ENCODE data around the gene LRIT1. TPM values are rescaled to one million over a fixed set of nuclear protein-coding genes. Genes with fewer than 3 reads are reported as not detected.

LRIT1 gene
- total and polyA plus RNA-seq, 5 experiments from 2014 or later, result not detected

DNA sequence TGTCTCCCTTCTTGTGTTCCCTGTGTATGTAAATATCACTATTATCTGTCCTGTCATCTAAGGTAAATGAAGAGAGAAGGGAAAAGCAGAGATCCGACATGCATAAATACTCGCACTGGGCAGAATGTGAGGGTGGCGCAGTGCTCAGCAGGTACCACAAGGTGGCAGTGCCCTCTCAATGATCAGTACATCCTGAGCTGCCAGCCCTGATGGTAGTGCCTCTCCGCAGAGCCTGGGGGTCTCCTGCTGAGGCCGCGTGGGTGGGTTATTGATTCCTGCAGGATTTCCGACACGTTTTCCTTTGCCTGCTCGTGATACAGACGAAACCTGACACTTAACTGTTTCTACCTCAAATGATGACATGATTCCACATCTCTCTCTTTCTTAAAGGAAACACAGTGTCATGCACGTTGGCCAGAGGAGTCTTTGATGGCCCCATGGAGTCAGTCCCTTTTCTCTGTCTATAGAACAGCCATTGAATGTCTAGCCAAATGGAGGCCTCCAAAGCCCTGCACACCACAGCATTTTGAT lies 23.3 kb upstream of the LRIT1 start:
- Mint-ChIP-seq H3K4me1 (peaks cover 7 to 17% (median 8%) of the 10 kb centered on the region in 4 donors), H3K27ac (peak overlapping the region in 2 of 10 donors; percentile 4 to 5), H3K4me3 (no peak overlapping the region), H3K27me3 (peaks cover 12 to 34% (median 21%) of the 10 kb centered on the region in 5 donors), H3K9me3 (no peaks in the 10 kb centered on the region), H3K36me3 (no peaks in the 10 kb centered on the region)
- DNase-seq (peak; percentile 42 to 78 (median 65)), ATAC-seq (peak; percentile 96 to 99)
- POLR2A ChIA-PET, result no interaction called here

DNA sequence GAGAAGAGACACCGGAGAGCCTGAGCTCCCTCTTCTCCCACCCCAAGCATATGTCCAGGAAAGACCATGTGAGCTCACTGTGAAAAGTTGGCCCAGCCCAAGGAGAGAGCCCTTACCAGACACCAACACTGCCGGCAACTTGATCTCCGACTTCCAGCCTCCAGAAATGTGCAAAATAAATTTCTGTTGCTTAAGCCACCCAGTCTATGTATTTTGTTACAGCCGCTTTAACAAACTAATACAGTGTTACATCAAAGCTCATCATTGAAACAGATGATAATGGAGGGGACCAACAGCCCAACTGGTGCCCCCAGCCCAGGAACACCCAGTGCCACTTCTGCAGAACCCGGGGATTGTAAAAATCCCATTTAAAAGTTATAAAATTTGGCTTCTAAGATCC lies 22.4 kb upstream of the LRIT1 start:
- POLR2A ChIA-PET, result interaction anchor here (1.2 kb wide), 1 partner anchor 273 kb away, joined by 3 read pairs; no protein-coding TSS in a partner anchor
- peaks cover 14 to 34% (median 25%) of the 10 kb centered on the region in 5 donors for H3K27me3 Mint-ChIP-seq
- H3K27ac Mint-ChIP-seq, result no peak overlapping the region
- H3K4me1 Mint-ChIP-seq, result peaks cover 7 to 17% (median 8%) of the 10 kb centered on the region in 4 donors
- H3K36me3 Mint-ChIP-seq, result no peaks in the 10 kb centered on the region
- DNase-seq (no peak), ATAC-seq (no peak)
- no peak overlapping the region for H3K4me3 Mint-ChIP-seq
- H3K9me3 Mint-ChIP-seq, result no peaks in the 10 kb centered on the region

DNA sequence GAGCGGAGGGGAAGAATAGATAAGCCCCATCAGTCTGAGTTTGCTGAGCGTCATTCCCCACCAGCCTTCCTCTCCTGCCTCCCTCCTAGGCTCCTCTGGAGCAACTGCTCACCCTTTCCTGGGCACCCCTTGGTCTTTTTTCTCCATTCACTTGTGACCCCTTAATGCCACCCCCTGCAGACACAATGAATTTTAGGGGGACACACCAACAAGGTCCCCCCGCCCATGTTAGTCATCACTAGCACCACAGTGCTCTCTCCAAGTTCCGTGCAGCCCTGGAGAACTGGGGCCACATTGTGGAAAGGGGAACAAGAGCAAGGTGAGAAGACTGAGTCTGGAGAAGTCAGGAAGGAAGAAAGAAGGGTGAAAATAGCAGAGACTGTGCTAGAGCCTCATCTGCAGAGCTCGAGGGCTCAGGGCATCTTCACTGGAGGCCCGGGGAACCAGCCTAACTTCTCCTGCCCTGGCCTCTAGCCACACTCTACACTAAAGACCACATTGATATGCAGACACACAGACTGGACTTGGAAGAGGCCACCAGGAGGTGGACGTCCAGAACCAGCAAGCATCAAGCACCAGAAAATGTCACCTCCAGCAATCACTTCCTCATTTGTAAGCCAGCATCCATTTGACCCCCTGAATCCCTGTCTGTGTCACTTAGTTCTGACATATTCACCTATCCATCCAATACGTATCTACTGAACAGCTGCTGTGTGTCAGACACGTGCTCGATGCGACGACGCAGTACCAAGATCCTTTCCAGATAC lies 21.0 kb upstream of the LRIT1 start:
- POLR2A ChIA-PET, result interaction anchor here (1.2 kb wide), 1 partner anchor 275 kb away, joined by 3 read pairs; no protein-coding TSS in a partner anchor
- Mint-ChIP-seq H3K27me3 (peaks cover 18 to 46% (median 26%) of the 10 kb centered on the region in 5 donors), H3K4me3 (no peak overlapping the region), H3K4me1 (peaks cover 2 to 10% (median 5%) of the 10 kb centered on the region in 4 donors), H3K9me3 (no peaks in the 10 kb centered on the region), H3K27ac (peak overlapping the region in 1 of 10 donors; percentile 61), H3K36me3 (no peaks in the 10 kb centered on the region)
- no peak for ATAC-seq
- no peak for DNase-seq

DNA sequence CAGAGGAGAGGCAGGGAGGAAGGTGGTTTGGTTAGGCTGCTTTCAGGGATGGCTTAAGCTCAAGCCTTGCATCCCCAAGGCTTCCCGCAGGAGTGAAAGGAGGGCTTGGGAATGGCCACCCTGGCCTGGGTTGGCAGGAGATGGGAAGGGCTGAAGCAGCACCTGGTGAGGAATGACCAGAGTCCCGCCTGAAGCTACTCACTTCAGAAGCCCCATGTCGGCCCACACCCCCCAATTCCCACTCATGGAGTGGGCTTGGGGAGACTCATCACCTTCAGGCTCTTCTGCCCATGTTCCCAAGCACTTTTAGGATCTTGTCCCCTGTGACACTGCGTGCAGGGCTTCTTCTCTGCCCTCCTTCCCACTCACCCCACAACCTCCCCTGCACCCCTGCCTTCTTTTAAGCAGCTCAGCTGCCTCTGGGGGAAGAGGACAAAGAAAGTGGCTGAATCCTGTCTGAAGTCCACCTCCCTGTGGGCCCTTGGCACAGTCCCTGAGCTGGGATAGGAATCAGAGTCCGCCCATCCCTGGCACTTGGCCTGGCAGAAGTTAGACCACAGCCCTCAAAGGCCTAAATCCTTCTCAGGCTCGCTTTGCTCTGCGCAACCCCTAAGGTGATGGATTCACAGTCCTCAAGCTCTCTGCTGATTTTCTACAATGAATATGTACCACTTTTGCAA lies 20.0 kb upstream of the LRIT1 start:
- Mint-ChIP-seq H3K9me3 (no peaks in the 10 kb centered on the region), H3K36me3 (no peaks in the 10 kb centered on the region), H3K27me3 (peaks cover 18 to 53% (median 29%) of the 10 kb centered on the region in 5 donors), H3K4me1 (peaks cover 6 to 11% (median 8%) of the 10 kb centered on the region in 4 donors), H3K4me3 (no peak overlapping the region), H3K27ac (no peak overlapping the region)
- ATAC-seq, result no peak
- POLR2A ChIA-PET, result no interaction called here
- no peak for DNase-seq

DNA sequence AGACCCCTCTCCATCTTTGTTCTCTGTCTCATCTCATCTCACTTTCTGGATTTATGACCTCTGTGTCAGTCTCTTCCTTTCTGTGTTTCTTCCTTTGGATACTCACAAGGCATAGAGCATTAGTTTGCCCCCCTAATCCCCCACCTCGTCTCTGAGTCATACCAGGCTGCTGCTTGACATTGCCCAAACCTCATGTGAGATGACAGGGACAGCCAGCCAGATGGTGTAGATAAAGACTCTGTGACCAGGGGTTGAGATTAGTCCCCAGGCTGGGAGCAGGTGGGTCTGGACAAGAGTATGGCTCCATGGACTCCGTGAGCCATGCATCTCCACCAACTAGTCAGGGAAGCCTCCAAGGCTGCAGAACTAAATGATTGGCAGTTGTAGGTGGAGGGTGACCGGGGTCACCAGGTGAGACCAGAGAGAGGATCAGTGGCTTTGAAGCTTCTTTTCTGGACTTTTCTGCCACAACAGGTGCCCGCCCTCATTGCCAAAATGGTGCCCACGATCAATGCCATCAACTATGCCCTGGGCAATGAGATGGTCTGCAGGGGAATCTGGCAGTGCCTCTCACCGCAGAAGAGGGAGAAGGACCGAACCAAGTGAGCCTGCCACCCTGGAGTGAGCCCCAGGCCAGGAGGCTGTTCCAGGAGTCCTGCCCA lies 16.8 kb upstream of the LRIT1 start:
- Mint-ChIP-seq H3K4me3 (no peak overlapping the region), H3K36me3 (no peaks in the 10 kb centered on the region), H3K4me1 (peaks cover 4 to 5% (median 4%) of the 10 kb centered on the region in 4 donors), H3K9me3 (no peaks in the 10 kb centered on the region), H3K27me3 (peaks cover 9 to 41% (median 22%) of the 10 kb centered on the region in 5 donors), H3K27ac (peak overlapping the region in 1 of 10 donors; percentile 26)
- no peak for ATAC-seq
- DNase-seq, result no peak
- POLR2A ChIA-PET, result no interaction called here

DNA sequence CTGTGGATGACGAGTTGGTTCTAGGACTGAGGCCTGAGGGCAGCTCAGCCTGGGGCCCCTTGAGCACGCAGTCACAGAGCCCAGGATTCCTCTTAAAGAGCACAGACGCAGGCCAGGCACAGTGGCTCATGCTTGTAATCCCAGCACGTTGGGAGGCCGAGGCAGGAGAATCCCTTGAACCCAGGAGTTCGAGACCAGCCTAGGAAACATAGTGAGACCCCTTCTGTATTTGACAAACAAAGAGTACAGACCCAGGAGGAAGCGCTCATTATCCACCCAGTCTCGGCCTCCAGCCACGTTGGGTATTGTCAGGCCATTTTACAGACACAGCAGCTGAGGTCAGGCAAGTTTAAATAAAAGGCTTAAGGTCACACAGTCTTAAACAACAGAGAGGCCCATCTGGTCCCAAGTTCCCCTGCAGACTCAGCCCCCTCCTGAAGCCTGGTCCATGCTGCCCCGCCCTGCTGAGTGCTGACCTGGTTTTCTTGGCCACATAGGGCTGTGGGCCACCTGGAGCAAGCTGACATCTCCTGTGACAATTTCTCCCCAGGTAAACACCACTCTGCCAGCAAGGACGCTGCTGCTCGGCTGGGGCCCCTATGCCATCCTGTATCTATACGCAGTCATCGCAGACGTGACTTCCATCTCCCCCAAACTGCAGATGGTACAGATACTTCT lies 16.1 kb upstream of the LRIT1 start:
- Mint-ChIP-seq H3K27me3 (peaks cover 7 to 34% (median 20%) of the 10 kb centered on the region in 5 donors), H3K27ac (no peak overlapping the region), H3K4me1 (peaks cover 4 to 5% (median 4%) of the 10 kb centered on the region in 4 donors), H3K4me3 (peak overlapping the region in 2 of 10 donors; percentile 28 to 49), H3K36me3 (no peaks in the 10 kb centered on the region), H3K9me3 (no peaks in the 10 kb centered on the region)
- DNase-seq, result no peak
- POLR2A ChIA-PET, result no interaction called here
- ATAC-seq, result no peak

DNA sequence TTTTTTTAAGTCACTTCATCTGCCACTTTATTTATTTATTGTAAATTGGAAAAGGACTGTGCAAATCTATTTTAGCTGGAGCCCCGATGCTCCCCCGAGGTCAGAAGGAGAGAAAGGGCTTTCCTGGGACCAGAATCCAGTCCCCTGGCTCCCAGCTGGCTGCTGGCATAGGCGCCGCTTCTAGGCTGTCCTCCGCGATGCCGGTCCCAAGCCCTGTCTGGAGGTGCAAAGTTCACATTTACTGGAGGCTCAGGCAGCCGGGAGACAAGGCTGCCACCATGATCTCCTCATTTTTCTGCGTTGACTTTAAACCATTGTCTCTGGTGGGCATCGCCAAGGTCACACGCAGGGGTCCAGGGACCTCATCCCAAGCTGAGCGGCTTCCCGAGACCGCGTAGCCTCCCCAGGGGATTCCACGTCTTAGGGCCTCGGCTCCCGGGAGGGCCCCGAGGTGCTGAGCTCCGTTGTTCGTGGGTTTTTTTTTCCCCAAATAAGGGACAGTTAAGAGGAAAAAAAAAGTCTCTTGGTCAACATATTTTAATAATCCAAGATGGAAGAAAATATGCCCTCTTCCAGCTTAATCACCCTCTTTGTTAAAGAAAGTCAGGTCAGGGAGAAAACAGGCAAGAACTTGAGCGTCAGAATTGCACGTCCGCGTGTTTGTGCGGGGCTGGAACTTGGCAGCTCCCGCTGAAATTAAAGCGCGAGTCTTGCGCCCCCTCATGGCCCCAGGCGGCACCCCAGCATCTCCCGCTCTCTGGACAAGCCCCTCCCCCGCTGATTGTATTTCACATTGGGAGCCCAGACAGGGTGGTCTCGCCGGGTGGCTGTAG lies 15.4 kb upstream of the LRIT1 start:
- peak overlapping the region in 1 of 10 donors; percentile 19 for H3K27ac Mint-ChIP-seq
- POLR2A ChIA-PET, result no interaction called here
- peak overlapping the region in 2 of 10 donors; percentile 28 to 49 for H3K4me3 Mint-ChIP-seq
- H3K36me3 Mint-ChIP-seq, result no peaks in the 10 kb centered on the region
- peak; percentile 42 to 47 for ATAC-seq
- H3K27me3 Mint-ChIP-seq, result peaks cover 7 to 34% (median 16%) of the 10 kb centered on the region in 5 donors
- peak in 8 of 10 donors; percentile 8 to 39 (median 18) for DNase-seq
- H3K4me1 Mint-ChIP-seq, result peaks cover 4 to 5% (median 4%) of the 10 kb centered on the region in 4 donors
- peaks cover 0 to 1% (median 0%) of the 10 kb centered on the region in 9 donors for H3K9me3 Mint-ChIP-seq

DNA sequence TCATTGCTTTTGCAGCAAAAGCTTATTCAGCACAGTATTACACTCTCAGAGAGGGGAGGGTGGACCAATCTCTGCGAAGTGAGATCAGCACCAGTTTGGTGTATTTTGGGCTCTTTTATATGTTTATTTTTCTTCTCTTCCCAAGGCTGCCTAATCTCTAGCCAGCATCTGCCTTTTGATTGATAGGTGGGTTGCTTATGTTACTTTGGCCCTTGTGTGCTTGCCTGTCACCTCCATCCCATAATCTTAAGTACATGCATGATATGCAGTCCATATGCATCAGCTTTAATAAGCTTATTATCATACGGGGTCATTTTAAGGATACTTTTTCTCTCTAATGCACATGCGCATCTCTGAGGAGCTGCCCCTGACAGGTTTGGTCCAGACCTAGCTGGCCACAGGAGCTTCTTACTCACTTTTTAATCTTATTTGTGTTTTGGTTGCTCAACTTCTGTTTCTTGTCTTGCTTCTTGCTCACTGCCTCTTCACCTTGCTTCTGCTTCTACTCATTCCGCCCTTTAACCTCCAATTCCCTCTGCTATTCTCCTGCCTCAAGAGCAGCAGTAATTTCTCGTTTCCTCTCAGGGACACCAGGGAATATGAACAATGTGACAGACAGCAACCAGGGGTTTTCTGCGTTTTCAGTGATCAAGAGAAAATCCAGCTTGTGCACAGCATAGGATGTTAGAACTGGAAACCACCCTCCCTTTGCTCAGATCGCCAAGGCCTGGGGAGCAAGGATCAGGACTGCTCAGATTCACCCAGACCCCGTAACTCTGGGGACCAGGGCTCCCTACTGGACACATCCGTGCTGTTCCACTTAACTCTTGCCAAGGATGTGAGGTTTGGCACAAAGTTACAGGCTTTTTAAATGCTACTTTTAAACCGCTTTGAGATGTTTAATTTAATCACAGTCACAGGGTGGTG lies 13.5 kb upstream of the LRIT1 start:
- no peak for ATAC-seq

DNA sequence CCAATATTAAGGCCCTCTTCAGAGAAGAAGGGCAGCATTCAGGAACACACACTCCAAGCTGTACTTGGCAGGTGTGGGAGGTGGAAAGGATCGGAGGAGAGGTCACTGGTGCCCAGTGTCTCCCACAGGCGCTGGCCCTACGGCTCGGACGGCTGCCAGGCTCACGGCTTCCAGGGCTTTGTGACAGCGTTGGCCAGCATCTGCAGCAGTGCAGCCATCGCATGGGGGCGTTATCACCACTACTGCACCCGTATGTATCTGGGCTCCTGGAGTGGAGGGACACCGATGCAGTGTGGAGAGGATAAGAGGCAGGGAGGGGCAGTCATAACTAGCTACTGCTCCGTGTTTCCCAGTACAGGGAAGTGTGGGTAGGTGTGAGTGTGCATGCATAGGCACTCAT lies 7.4 kb upstream of the LRIT1 start:
- Mint-ChIP-seq H3K9me3 (peaks cover 0 to 4% (median 0%) of the 10 kb centered on the region in 9 donors), H3K4me1 (no peaks in the 10 kb centered on the region), H3K36me3 (no peaks in the 10 kb centered on the region), H3K27ac (no peak overlapping the region), H3K27me3 (peaks cover 0 to 16% (median 4%) of the 10 kb centered on the region in 5 donors), H3K4me3 (no peak overlapping the region)
- POLR2A ChIA-PET, result no interaction called here
- DNase-seq, result no peak
- ATAC-seq, result no peak

More for the DNA sequence above, 13.5 kb upstream of the LRIT1 start:
- H3K27me3 Mint-ChIP-seq, result peaks cover 6 to 27% (median 19%) of the 10 kb centered on the region in 5 donors
- H3K4me3 Mint-ChIP-seq, result no peak overlapping the region
- no peak overlapping the region for H3K27ac Mint-ChIP-seq
- peaks cover 0 to 4% (median 0%) of the 10 kb centered on the region in 9 donors for H3K9me3 Mint-ChIP-seq
- POLR2A ChIA-PET, result no interaction called here
- DNase-seq, result no peak
- H3K36me3 Mint-ChIP-seq, result no peaks in the 10 kb centered on the region
- H3K4me1 Mint-ChIP-seq, result peaks cover 4 to 5% (median 4%) of the 10 kb centered on the region in 4 donors

DNA sequence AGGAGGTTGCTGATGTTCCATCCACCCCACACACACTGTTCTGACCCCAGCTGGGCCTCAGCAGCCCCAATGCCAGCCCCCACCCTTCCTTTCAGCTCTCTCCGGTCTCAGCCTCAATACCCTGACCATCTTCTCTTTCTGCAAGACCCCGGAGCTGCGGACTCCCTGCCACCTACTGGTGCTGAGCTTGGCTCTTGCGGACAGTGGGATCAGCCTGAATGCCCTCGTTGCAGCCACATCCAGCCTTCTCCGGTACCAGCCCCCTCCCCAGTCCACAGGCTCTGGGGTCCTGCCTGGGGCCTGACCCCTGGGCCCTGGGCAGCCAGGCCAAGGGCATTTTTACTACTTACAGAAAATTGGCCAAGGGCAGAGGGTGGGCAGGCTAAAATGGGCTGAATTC lies 6.2 kb upstream of the LRIT1 start:
- peaks cover 0 to 4% (median 0%) of the 10 kb centered on the region in 9 donors for H3K9me3 Mint-ChIP-seq
- H3K27ac Mint-ChIP-seq, result peak overlapping the region in 1 of 10 donors; percentile 56
- H3K4me3 Mint-ChIP-seq, result no peak overlapping the region
- ATAC-seq, result no peak
- POLR2A ChIA-PET, result no interaction called here
- no peaks in the 10 kb centered on the region for H3K36me3 Mint-ChIP-seq
- no peaks in the 10 kb centered on the region for H3K4me1 Mint-ChIP-seq
- H3K27me3 Mint-ChIP-seq, result peaks cover 0 to 13% (median 4%) of the 10 kb centered on the region in 5 donors
- no peak for DNase-seq
